ENCODE data around the gene COL9A3.
A peak's percentile ranks its signal among the peaks of the same experiment; 100 is the strongest.
"Not testable (repeated sequence)": the region's sequence is repeated elsewhere in the genome, so short reads cannot be mapped to it uniquely, and the experiment has no call there.

Gene COL9A3

GRCh38 chr20:62838128-62838891 is 21.5 kb downstream of the COL9A3 start:
- DNase-seq: peak in 1 of 2 experiments; percentile 34

DNA sequence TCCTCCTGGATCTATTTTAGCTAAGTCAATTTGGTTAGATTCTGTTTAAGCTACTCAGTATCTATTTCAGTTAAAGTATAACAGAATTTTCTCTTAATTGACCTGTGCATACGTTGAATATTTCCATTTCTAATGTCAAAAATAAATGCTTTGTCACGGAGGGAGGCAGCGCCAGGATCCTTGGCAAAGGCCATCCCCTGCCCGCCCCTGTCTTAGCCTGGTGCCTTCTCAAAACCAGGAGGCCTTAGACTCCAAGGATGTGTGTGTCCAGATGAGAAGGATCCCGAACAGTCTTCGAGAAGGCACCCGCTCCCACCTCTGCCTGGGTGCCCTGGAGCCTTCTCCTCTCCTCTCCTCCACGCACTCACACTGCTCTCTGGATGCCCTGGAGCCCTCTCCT is 22.4 kb downstream of the COL9A3 start:
- DNase-seq: no peak

DNA sequence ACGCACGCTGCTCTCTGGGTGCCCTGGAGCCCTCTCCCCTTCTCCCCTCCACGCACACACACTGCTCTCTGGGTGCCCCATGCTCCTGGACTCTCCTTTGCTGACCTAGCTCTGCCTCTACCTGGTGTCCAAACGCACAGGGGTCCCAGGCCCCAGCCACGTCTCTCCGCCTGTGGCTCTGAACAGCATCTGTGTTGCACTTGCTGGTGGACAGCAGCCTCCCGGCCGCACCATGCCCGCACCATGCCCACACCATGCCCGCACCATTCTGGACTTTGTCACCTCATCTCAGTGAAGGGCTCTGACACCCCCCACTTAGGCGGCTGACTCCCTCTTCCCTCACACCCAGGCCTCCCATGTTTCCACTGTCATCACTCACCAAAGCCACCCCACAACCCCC is 23.0 kb downstream of the COL9A3 start:
- no peak for DNase-seq

DNA sequence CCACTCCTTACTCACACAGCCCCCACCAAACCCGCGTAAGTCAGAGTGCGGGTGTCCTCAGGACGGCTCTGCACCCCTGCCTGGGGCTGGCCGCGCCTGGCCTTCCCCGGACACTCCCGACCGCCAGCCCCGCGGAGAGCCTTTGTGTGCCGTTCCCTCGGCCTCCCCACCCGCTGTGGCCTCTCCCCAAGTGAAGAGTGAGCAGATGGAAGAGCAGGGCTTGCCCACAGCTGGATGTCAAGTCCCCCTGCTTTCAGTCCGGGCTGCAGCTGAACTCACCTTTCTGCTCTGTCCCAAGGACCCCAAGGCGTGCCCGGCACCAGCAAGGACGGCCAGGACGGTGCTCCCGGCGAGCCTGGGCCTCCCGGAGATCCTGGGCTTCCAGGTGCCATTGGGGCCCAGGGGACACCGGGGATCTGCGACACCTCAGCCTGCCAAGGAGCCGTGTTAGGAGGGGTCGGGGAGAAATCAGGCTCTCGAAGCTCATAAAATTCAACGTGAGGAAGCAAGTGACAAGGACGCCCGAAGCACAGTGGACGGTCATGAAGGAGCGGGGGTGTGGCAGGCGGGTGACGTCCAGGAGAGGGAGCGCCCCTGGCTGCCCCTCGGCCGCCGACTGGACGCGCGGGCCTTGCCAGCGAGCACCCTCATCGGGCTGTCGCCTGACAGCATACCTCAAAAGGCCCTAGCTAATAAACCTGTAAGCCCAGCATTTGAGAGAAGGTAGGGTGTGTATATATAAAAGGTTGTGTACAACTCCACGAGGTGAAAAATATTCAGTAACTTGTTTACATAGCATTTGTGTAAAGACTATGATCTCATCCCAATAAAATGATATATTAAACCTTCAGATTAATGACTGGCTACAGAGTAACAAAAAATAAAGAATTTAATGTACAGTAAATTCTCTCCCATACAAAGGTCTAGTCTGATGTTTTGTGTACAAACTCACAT is 23.7 kb downstream of the COL9A3 start:
- no peak for DNase-seq

- no peak for DNase-seq
Observed at GRCh38 chr20:62841705-62842212, 24.9 kb downstream of the COL9A3 start.

DNA sequence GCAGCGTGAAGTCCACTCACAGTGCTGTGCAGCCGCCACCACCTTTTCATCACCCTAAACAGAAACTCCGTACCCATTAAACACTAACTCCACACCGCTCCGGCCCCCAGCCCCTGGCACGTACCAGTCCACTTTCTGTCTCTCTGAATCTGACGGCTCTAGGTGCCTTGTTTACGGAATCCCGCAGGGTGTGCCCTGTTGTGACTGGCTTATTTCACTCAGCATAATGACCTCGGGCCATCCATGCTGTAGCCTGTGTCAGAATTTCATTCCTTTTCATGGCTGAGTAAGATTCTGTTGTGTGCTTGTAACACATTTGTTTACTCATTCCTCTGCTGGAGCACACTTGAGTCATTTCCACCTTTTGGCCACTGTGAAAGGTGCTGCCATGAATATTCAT is 26.8 kb downstream of the COL9A3 start:
- no peak for DNase-seq

- no peak for DNase-seq
Observed at GRCh38 chr20:62844182-62844581, 27.3 kb downstream of the COL9A3 start.

GRCh38 chr20:62845416-62846160 is 28.7 kb downstream of the COL9A3 start:
- no peak for DNase-seq

GRCh38 chr20:62846166-62846890 is 29.5 kb downstream of the COL9A3 start:
- no peak for DNase-seq

DNA sequence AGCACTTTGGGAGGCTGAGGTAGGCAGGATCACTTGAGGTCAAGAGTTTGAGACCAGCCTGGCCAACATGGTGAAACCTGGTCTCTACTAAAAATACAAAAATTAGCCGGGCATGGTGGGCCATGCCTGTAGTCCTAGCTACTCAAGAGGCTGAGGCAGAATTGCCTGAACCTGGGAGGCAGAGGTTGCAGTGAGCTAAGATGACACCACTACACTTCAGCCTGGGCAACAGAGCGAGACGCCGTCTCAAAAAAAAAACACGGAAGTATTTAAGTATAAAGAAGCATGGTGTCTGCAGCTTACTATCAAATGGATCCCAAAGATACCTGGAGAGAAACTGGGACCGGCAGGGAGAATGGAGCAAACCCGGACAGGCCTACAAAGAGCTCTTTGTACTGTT is 32.1 kb downstream of the COL9A3 start:
- DNase-seq: not testable (repeated sequence)

DNA sequence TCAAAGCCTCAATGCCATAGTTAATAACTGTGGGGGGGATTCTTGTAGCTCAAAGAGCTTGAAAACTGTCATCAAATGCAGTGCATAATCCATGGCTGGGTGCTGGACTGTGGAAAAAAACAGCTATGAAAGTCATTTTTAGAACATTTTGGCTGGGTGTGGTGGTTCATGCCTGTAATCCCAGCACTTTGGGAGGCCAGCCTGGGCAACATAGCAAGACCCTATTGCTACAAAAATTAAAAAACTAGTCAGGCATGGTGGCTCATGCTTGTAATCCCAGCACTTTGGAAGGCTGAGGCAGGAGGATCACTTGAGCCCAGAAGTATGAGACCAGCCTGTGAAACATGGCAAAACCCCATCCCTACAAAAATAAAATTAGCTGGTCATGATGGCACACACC is 32.6 kb downstream of the COL9A3 start:
- DNase-seq: no peak

DNA sequence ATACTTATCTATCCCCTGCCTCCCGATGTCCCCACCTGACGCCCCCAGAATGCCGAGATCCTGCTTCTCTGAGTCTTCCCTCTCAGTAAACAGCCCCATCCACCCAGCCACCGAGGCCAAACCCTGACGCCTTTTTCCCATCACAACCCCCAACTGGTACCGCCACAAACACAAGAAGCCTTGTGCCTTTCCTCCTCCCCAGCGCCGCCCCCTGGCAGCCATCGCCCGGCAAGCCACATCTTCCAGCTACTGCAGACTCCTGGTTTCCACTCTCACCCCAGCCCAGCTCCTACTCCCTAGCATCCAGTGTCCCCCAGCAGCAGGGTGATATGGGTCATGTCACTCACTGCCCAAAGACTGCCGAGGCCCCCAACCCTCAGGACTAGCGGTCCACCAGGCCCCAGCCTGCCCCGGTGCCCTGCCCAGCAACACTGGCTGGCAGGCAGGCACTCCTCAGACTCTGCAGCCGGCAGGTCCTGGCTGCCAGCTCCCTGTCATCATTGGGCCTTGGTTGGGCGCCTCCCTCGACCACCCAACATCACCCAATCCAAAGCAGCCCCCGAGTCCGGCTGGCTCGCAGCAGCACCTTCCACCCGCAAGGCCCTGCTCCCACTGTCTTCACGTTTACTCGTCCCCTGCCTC is 33.6 kb downstream of the COL9A3 start:
- DNase-seq: no peak

DNA sequence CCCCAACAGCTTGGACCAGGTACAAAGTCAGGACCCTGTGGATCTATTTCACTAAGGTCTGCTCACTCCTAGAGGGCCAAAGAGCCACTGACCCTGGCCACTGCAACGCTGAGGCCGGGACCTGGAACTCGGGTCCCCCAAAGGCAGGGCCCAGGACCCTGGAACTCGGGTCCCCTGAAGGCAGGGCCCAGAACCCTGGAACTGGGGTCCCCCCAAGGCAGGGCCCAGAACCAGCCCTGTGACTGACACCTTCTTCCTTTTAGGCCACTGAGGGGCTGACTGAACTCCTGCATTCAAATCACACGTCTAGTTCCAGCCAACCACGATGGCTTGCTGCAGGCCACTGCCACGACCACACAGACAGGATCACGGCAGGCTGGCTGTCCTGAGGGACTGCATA is 35.3 kb downstream of the COL9A3 start:
- no peak for DNase-seq

GRCh38 chr20:62852841-62853240 is 36.0 kb downstream of the COL9A3 start:
- DNase-seq: no peak

DNA sequence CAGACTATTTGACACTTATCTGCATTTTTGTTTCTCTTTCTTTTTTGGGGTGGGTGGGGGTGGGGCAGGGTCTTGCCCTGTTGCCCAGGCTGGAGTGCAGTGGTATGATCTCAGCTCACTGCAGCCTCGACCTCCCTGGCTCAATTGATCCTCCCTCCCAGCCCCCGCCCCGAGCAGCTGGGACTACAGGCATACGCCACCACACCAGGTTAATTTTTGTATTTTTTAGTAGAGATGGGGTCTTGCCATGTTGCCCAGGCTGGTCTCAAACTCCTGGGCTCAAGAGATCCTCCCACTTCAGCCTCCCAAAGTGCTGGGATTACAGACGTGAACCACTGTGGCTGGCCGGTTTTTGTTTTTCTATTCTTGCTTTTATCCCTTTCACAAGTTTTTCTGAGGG is 36.5 kb downstream of the COL9A3 start:
- DNase-seq: not testable (repeated sequence)

GRCh38 chr20:62854121-62854520 is 37.3 kb downstream of the COL9A3 start:
- DNase-seq: no peak

- DNase-seq: no peak
Observed at GRCh38 chr20:62855120-62855519, 38.3 kb downstream of the COL9A3 start.

DNA sequence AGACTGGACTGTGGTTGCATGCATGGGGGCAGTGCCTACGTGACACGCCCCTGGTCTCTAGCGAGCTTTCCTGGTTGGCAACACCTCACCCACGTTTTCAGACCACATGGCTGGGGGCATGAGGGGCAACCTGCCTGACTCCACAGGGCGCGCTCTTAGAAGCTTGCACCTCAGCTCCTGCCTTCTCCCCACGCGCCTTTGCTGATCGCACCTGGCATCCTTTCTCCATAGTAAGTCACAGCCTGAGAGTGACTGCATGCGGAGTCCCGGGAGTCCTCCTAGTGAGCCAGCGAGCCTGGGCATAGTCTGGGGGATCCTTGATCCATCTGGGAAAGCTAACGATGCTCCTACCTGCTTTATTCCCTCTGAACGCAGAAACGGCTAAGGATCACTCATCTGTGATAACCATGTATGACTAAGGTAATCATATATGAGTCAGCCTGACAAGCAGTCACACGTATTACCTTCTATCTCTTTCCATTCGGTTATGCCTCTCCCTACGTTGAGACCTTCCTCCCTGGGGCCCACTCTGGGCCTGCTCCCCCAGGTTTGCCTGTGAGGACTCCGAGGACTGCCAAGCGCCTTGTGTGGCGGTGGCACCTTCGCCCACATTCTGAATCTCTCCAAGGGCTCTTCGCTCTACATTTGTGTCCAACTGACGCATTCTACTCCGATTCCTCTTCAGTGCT is 40.2 kb downstream of the COL9A3 start:
- no peak for DNase-seq

DNA sequence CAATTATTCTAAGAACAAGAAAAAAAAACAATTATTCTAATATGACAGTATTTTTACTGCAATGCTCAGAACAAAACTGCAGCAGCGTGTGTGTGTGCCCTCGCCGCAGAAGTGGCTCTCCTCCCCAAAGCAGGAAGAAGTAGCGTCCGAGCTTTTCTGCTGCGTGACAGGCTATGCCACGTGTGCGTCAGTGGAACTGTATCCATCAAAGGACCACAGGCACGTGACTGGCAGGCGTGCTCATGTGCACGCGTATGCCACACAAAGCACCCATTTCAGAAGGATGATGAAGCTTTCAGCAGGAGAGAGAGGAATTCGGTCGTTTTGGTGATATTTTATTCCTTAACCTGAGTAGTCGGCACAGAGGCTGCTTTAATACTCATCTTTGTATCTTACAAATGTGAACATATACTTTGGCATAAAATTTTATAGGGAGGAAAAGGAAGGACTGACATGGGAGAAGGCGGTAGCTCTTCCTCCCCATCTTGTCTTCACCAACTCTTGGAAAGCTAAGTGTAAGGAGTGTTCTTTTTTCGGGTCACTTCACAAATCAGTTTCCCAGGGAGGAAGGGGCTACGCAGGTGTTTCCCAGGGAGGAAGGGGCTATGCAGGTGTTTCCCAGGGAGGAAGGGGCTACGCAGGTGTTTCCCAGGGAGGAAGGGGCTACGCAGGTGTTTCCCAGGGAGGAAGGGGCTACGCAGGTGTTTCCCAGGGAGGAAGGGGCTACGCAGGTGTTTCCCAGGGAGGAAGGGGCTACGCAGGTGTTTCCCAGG is 41.4 kb downstream of the COL9A3 start:
- DNase-seq: no peak

- DNase-seq: no peak
Observed at GRCh38 chr20:62859721-62860120, 42.9 kb downstream of the COL9A3 start.
